Activated CD8-positive, alpha-beta memory T cell treated with anti-CD3 and anti-CD28 coated beads for 24 hours (primary cell): ENCODE measurements around the gene CPT1B.
"Not testable (repeated sequence)": the region's sequence is repeated elsewhere in the genome, so short reads cannot be mapped to it uniquely, and the experiment has no call there.

Experiments
- DNase-seq: peaks from one replicate; pipeline ENCODE4 v3.0.0-alpha.2; 2020

Gene CPT1B

GRCh38 chr22:50577987-50578775 is at the start of gene CPT1B:
TSS of gene CPT1B (minus strand) at chr22:50578427. CDS start at chr22:50577915, 512 bp downstream.
- no peak for DNase-seq

- DNase-seq: no peak
Measured at GRCh38 chr22:50626850-50627641, 48.8 kb upstream of the CPT1B start.

GRCh38 chr22:50626314-50626849 is 48.2 kb upstream of the CPT1B start:
- DNase-seq: no peak

- DNase-seq: no peak
Measured at GRCh38 chr22:50625568-50626313, 47.5 kb upstream of the CPT1B start.

- no peak for DNase-seq
Measured at GRCh38 chr22:50625131-50625567, 46.9 kb upstream of the CPT1B start.

- DNase-seq: no peak
Measured at GRCh38 chr22:50624347-50625130, 46.3 kb upstream of the CPT1B start.

GRCh38 chr22:50622723-50623327 is 44.6 kb upstream of the CPT1B start:
- DNase-seq: no peak

- peak; percentile 68 for DNase-seq
Measured at GRCh38 chr22:50621948-50622722, 43.9 kb upstream of the CPT1B start.

- DNase-seq: peak; percentile 80
Measured at GRCh38 chr22:50621356-50621880, 43.2 kb upstream of the CPT1B start.

- DNase-seq: peak; percentile 79
Measured at GRCh38 chr22:50620593-50621355, 42.5 kb upstream of the CPT1B start.

GRCh38 chr22:50614296-50614695 is 36.1 kb upstream of the CPT1B start:
- not testable (repeated sequence) for DNase-seq

GRCh38 chr22:50613291-50613981 is 35.2 kb upstream of the CPT1B start:
- DNase-seq: no peak

- DNase-seq: no peak
Measured at GRCh38 chr22:50612528-50613221, 34.4 kb upstream of the CPT1B start.

GRCh38 chr22:50612168-50612527 is 33.9 kb upstream of the CPT1B start:
- no peak for DNase-seq

- DNase-seq: no peak
Measured at GRCh38 chr22:50611341-50612060, 33.3 kb upstream of the CPT1B start.

- no peak for DNase-seq
Measured at GRCh38 chr22:50610581-50610980, 32.4 kb upstream of the CPT1B start.

GRCh38 chr22:50610041-50610451 is 31.8 kb upstream of the CPT1B start:
- DNase-seq: no peak

- no peak for DNase-seq
Measured at GRCh38 chr22:50609599-50609998, 31.4 kb upstream of the CPT1B start.
